ENCODE measurements around the gene PJVK.

- TF ChIP-seq CTCF (IDR thresholded peaks at IDR 0.05; ENCODE audit: extremely low read depth in 1 of 2, insufficient read depth in 1 of 2, low read depth in 1 of 2, low read length in 2 of 2) (no peak), EZH2 (IDR thresholded peaks at IDR 0.05; ENCODE audit: borderline replicate concordance, low read depth, low read length, severe bottlenecking) (no peak), POLR2AphosphoS5 (IDR thresholded peaks at IDR 0.05; ENCODE audit: insufficient read depth, low read depth, low read length) (no peak)
Measured at GRCh38 chr2:178412047-178412446, 39.1 kb upstream of the PJVK start.
